TTC549 (cell line): ENCODE measurements around the gene ANGPTL8.

Experiments used
- FAIRE-seq: peaks from 2 replicates; lab custom pipeline; 2012; peaks lifted over from hg19 to GRCh38; lab: Jason Lieb, UNC

ANGPTL8 gene

GRCh38 chr19:11239377-11240000 is at the start of gene ANGPTL8:
ANGPTL8 (plus strand) TSS chr19:11239619; CDS start chr19:11239638, 19 bp downstream.
- FAIRE-seq, result no peak

- FAIRE-seq, result no peak
Observed at GRCh38 chr19:11190501-11190900, 48.9 kb upstream of the ANGPTL8 start.

GRCh38 chr19:11191273-11191755 is 48.1 kb upstream of the ANGPTL8 start:
- no peak for FAIRE-seq

GRCh38 chr19:11191934-11192333 is 47.5 kb upstream of the ANGPTL8 start:
- no peak for FAIRE-seq

- no peak for FAIRE-seq
Observed at GRCh38 chr19:11192957-11193939, 46.2 kb upstream of the ANGPTL8 start.

GRCh38 chr19:11194173-11194572 is 45.2 kb upstream of the ANGPTL8 start:
- no peak for FAIRE-seq

- no peak for FAIRE-seq
Observed at GRCh38 chr19:11194656-11195558, 44.5 kb upstream of the ANGPTL8 start.

GRCh38 chr19:11195681-11196080 is 43.7 kb upstream of the ANGPTL8 start:
- no peak for FAIRE-seq

- FAIRE-seq, result no peak
Observed at GRCh38 chr19:11196406-11197287, 42.8 kb upstream of the ANGPTL8 start.

- FAIRE-seq, result no peak
Observed at GRCh38 chr19:11197291-11198174, 41.9 kb upstream of the ANGPTL8 start, which contains the start of gene KANK2. KANK2 (minus strand) TSS chr19:11197545; CDS start chr19:11194511, 3,034 bp downstream.

- FAIRE-seq, result no peak
Observed at GRCh38 chr19:11198175-11198534, 41.3 kb upstream of the ANGPTL8 start.

- no peak for FAIRE-seq
Observed at GRCh38 chr19:11198769-11199424, 40.5 kb upstream of the ANGPTL8 start.

GRCh38 chr19:11199517-11199916 is 39.9 kb upstream of the ANGPTL8 start:
- FAIRE-seq, result no peak

GRCh38 chr19:11200015-11200574 is 39.3 kb upstream of the ANGPTL8 start:
- FAIRE-seq, result no peak

- FAIRE-seq, result no peak
Observed at GRCh38 chr19:11200931-11201330, 38.5 kb upstream of the ANGPTL8 start.

- no peak for FAIRE-seq
Observed at GRCh38 chr19:11201791-11202190, 37.6 kb upstream of the ANGPTL8 start.

- no peak for FAIRE-seq
Observed at GRCh38 chr19:11202488-11203193, 36.8 kb upstream of the ANGPTL8 start.
